ENCODE measurements around the gene BTBD10. TPM values are rescaled to one million over a fixed set of nuclear protein-coding genes. Genes with fewer than 3 reads are reported as not detected.

BTBD10 gene
- total and polyA plus RNA-seq, 2 of the 13 experiments (the other 11 are each of a cell fraction or from before 2014, with no cell fraction given), result 9.8 to 26.6 TPM

- TF ChIP-seq ZNF782 (CRISPR knock-in tag; IDR thresholded peaks at IDR 0.05; ENCODE audit: borderline replicate concordance) (no peak), NAIF1 (CRISPR knock-in tag; IDR thresholded peaks at IDR 0.05; ENCODE audit: borderline replicate concordance) (no peak), SMARCE1 (IDR thresholded peaks at IDR 0.05; ENCODE audit: borderline replicate concordance) (no peak), STAG1 (CRISPR knock-in tag; IDR thresholded peaks at IDR 0.05) (no peak)
Observed at GRCh38 chr11:13468750-13469149, 5.7 kb upstream of the BTBD10 start (continued).

GRCh38 chr11:13465909-13466371 lies 2.9 kb upstream of the BTBD10 start:
- Histone ChIP-seq H3K79me2 (ENCODE audit: insufficient read depth, low read length) (peaks cover 13% of the 10 kb centered on the region), H3K4me2 (ENCODE audit: low read depth, low read length) (peak overlapping the region; percentile 53), H3K4me3 (replicated peaks in 1 of 3; ENCODE audit: insufficient read depth in 1 of 3, low read depth in 2 of 3, low read length in 3 of 3) (no peak overlapping the region), H3K4me1 (ENCODE audit: insufficient read depth, low read length) (peaks cover 35% of the 10 kb centered on the region), H3K27ac (ENCODE audit: extremely low read length, insufficient read depth, low read length) (no peak overlapping the region), H3K27me3 (ENCODE audit: control insufficient read depth in 1 of 2, insufficient read depth in 2 of 2, low read length in 2 of 2) (peaks cover 0 to 4% of the 10 kb centered on the region in 2 experiments; a peak in 2 of 5 replicates), H3K9me3 (ENCODE audit: low read length) (no peaks in the 10 kb centered on the region), H4K20me1 (ENCODE audit: insufficient read depth, low read length) (no peaks in the 10 kb centered on the region), H2AFZ (ENCODE audit: low read length) (peak overlapping the region; percentile 76), H3K9ac (ENCODE audit: insufficient read depth, low read depth, low read length) (no peak overlapping the region; the same call in 1 of the 2 replicates), H3K36me3 (replicated peaks in 1 of 2; ENCODE audit: control insufficient read depth in 1 of 2, insufficient read depth in 2 of 2, low read length in 2 of 2) (no peaks in the 10 kb centered on the region)
- FAIRE-seq (no peak), ATAC-seq (no peak), DNase-seq (ENCODE audit: low spot score) (peak; percentile 27)
- POLR2A ChIA-PET, result interaction anchor here (0.9 kb wide), 1 partner anchor 22 kb away, joined by 3 read pairs; no protein-coding TSS in a partner anchor
- intact Hi-C loops (cut with micrococcal nuclease; ENCODE audit: unreplicated experiment) (loop anchor here (10.0 kb wide), 1 partner anchor 251 kb away; no protein-coding TSS in a partner anchor), in situ Hi-C loops (cut with HindIII; ENCODE audit: extremely low pct_ligation_motif_present, low pct_unique_long_range_greater_than_20kb) (no loop called here)
- no TSS peak for BruUV-seq (replicated peaks)
- TF ChIP-seq CTCF (CRISPR knock-in tag; IDR thresholded peaks at IDR 0.05) (peak; percentile 58), GABPB1 (CRISPR knock-in tag; IDR thresholded peaks at IDR 0.05) (no peak)
- WGBS (ENCODE audit: low lambda C conversion rate), result 0% methylated on average over 6 of the region's 6 CpGs
- CTCF ChIA-PET (ENCODE audit: low intra/inter-chr PET ratio, low total read pairs), result no interaction called here

Data from HepG2 (cell line).